Measurements from ENCODE around the gene MEI4. TPM values are rescaled to one million over a fixed set of nuclear protein-coding genes. Genes with fewer than 3 reads are reported as not detected.
"Not testable (repeated sequence)": the region's sequence is repeated elsewhere in the genome, so short reads cannot be mapped to it uniquely, and the experiment has no call there.

Gene MEI4
- total RNA-seq, 1 donor from 2014 or later: not detected

GRCh38 chr6:77829736-77830135, 176.9 kb downstream of the MEI4 start:
- H3K27me3 Mint-ChIP-seq: no peaks in the 10 kb centered on the region
- ATAC-seq (ENCODE audit: low read depth) (no peak), DNase-seq (no peak)
- no peaks in the 10 kb centered on the region for H3K36me3 Mint-ChIP-seq (ENCODE audit: low read depth)
- no peaks in the 10 kb centered on the region for H3K4me1 Mint-ChIP-seq
- no peak overlapping the region for H3K4me3 Mint-ChIP-seq
- POLR2A ChIA-PET: no interaction called here
- CTCF ChIA-PET: no interaction called here
- intact Hi-C loops (cut with micrococcal nuclease): no loop called here
- no peak overlapping the region for H3K27ac Mint-ChIP-seq
- TF ChIP-seq CTCF (IDR thresholded peaks at IDR 0.05): no peak
- H3K9me3 Mint-ChIP-seq: no peaks in the 10 kb centered on the region

- H3K9me3 Mint-ChIP-seq; DNase-seq; POLR2A ChIA-PET; CTCF ChIA-PET; intact Hi-C loops (cut with micrococcal nuclease); ATAC-seq (ENCODE audit: low read depth); H3K4me3 Mint-ChIP-seq; H3K4me1 Mint-ChIP-seq; H3K36me3 Mint-ChIP-seq (ENCODE audit: low read depth); H3K27ac Mint-ChIP-seq; H3K27me3 Mint-ChIP-seq: not testable (repeated sequence)
Measured at GRCh38 chr6:77833749-77834148, 180.9 kb downstream of the MEI4 start.

- no peak for ATAC-seq (ENCODE audit: low read depth)
- intact Hi-C loops (cut with micrococcal nuclease): no loop called here
- H3K4me3 Mint-ChIP-seq: no peak overlapping the region
- no peaks in the 10 kb centered on the region for H3K4me1 Mint-ChIP-seq
- H3K27ac Mint-ChIP-seq: no peak overlapping the region
- H3K36me3 Mint-ChIP-seq (ENCODE audit: low read depth): no peaks in the 10 kb centered on the region
- DNase-seq: no peak
- POLR2A ChIA-PET: no interaction called here
- CTCF ChIA-PET: no interaction called here
- no peak for TF ChIP-seq CTCF (IDR thresholded peaks at IDR 0.05)
- no peaks in the 10 kb centered on the region for H3K9me3 Mint-ChIP-seq
- H3K27me3 Mint-ChIP-seq: no peaks in the 10 kb centered on the region
Measured at GRCh38 chr6:77834591-77834996, 181.8 kb downstream of the MEI4 start.

- Mint-ChIP-seq H3K4me1 (no peaks in the 10 kb centered on the region), H3K27ac (no peak overlapping the region), H3K4me3 (no peak overlapping the region), H3K36me3 (ENCODE audit: low read depth) (no peaks in the 10 kb centered on the region), H3K27me3 (no peaks in the 10 kb centered on the region), H3K9me3 (no peaks in the 10 kb centered on the region)
- ChIA-PET POLR2A (no interaction called here), CTCF (no interaction called here)
- TF ChIP-seq CTCF (IDR thresholded peaks at IDR 0.05): no peak
- ATAC-seq (ENCODE audit: low read depth): no peak
- DNase-seq: no peak
- intact Hi-C loops (cut with micrococcal nuclease): no loop called here
Measured at GRCh38 chr6:77837034-77837784, 184.4 kb downstream of the MEI4 start.

- POLR2A ChIA-PET: no interaction called here
- DNase-seq (no peak), ATAC-seq (ENCODE audit: low read depth) (no peak)
- no peaks in the 10 kb centered on the region for H3K4me1 Mint-ChIP-seq
- H3K27me3 Mint-ChIP-seq: no peaks in the 10 kb centered on the region
- intact Hi-C loops (cut with micrococcal nuclease): no loop called here
- TF ChIP-seq CTCF (IDR thresholded peaks at IDR 0.05): no peak
- CTCF ChIA-PET: no interaction called here
- no peak overlapping the region for H3K4me3 Mint-ChIP-seq
- no peak overlapping the region for H3K27ac Mint-ChIP-seq
- H3K36me3 Mint-ChIP-seq (ENCODE audit: low read depth): no peaks in the 10 kb centered on the region
- no peaks in the 10 kb centered on the region for H3K9me3 Mint-ChIP-seq
Measured at GRCh38 chr6:77839292-77839691, 186.5 kb downstream of the MEI4 start.

GRCh38 chr6:77844822-77845221, 192.0 kb downstream of the MEI4 start:
- no peak for TF ChIP-seq CTCF (IDR thresholded peaks at IDR 0.05)
- POLR2A ChIA-PET: no interaction called here
- H3K9me3 Mint-ChIP-seq: no peaks in the 10 kb centered on the region
- CTCF ChIA-PET: no interaction called here
- no peaks in the 10 kb centered on the region for H3K27me3 Mint-ChIP-seq
- no peak for ATAC-seq (ENCODE audit: low read depth)
- intact Hi-C loops (cut with micrococcal nuclease): no loop called here
- H3K4me1 Mint-ChIP-seq: no peaks in the 10 kb centered on the region
- H3K36me3 Mint-ChIP-seq (ENCODE audit: low read depth): no peaks in the 10 kb centered on the region
- no peak for DNase-seq
- H3K27ac Mint-ChIP-seq: no peak overlapping the region
- H3K4me3 Mint-ChIP-seq: no peak overlapping the region

Measured in activated B cell treated with CpG ODN at 0.5 μM for 24 hours (primary cell).